ENCODE measurements around the gene MAMDC2.

Gene MAMDC2

DNA sequence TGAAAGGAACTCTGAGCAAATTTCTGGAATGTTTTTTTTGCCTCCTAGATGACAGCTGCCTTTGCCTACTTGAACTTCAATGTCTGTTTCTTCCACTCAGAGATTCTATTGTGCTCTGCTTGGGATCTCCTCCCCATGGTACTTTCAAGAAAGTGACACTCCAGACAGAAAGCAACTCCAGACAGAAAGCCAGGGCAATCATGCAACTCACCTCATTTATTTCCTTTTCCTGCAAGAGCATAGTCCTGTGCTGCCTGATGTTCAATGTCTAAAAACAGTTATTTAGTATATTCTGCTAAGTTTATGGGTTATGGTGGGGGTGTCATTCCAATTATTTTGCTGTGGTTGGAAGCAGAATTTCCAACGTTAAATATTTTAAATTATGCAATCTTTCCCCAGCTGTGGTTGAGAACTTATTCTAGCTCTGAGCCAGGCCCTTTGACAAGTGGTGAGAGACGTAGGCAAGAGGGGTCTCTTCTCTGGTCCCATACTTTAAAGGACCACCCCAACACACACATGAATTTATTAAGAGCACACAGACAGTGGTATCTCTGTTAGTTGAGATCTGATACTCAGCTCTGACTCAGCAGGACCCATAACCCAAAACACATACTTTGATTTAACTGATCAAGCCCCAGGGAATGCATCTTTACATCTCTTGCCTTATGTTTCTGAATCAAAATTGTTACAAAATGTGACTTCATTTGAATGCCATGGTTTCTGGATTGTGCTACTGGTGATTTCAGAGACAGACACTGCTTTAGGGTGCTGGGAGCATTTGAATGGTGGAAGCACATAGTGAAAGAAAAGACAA is 39.5 kb upstream of the MAMDC2 start:
- DNase-seq (ENCODE audit: low spot score), result no peak
- Histone ChIP-seq H3K4me3 (no peak overlapping the region), H3K27ac (no peak overlapping the region)
- TF ChIP-seq, protein P1, sequence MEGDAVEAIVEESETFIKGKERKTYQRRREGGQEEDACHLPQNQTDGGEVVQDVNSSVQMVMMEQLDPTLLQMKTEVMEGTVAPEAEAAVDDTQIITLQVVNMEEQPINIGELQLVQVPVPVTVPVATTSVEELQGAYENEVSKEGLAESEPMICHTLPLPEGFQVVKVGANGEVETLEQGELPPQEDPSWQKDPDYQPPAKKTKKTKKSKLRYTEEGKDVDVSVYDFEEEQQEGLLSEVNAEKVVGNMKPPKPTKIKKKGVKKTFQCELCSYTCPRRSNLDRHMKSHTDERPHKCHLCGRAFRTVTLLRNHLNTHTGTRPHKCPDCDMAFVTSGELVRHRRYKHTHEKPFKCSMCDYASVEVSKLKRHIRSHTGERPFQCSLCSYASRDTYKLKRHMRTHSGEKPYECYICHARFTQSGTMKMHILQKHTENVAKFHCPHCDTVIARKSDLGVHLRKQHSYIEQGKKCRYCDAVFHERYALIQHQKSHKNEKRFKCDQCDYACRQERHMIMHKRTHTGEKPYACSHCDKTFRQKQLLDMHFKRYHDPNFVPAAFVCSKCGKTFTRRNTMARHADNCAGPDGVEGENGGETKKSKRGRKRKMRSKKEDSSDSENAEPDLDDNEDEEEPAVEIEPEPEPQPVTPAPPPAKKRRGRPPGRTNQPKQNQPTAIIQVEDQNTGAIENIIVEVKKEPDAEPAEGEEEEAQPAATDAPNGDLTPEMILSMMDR (IDR thresholded peaks at IDR 0.05), result no peak

- TF ChIP-seq, protein P1 (IDR thresholded peaks at IDR 0.05), result no peak
- Histone ChIP-seq H3K4me3 (no peak overlapping the region), H3K27ac (no peak overlapping the region)
- no peak for DNase-seq (ENCODE audit: low spot score)
Measured at GRCh38 chr9:70006306-70006705, 37.3 kb upstream of the MAMDC2 start.

- Histone ChIP-seq H3K27ac (no peak overlapping the region), H3K4me3 (no peak overlapping the region)
- TF ChIP-seq, protein P1 (IDR thresholded peaks at IDR 0.05), result no peak
- no peak for DNase-seq (ENCODE audit: low spot score)
Measured at GRCh38 chr9:70007831-70008230, 35.8 kb upstream of the MAMDC2 start.

GRCh38 chr9:70010015-70010414 is 33.6 kb upstream of the MAMDC2 start:
- DNase-seq (ENCODE audit: low spot score), result no peak
- TF ChIP-seq, protein P1 (IDR thresholded peaks at IDR 0.05), result no peak
- no peak overlapping the region for H3K4me3 ChIP-seq
- H3K27ac ChIP-seq, result no peak overlapping the region

DNA sequence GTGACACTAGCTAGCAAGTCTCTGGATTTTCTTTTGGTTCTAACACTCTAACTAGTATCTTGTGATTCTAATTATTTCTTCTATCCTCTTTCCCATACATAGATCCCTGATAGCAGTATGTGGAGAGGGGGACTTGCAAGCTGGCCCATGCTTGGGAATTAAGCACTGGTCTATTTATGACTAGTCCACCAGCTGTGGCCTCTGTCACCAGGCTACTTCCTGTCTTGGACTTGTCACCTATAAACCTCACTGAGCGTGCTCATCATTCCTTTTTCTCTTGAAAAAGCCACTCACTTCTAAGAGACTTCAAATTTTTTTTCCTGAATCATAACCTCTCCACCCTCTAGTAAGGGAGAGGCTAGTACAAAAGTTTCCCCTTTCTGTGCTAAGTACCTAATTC is 32.3 kb upstream of the MAMDC2 start:
- Histone ChIP-seq H3K27ac (no peak overlapping the region), H3K4me3 (no peak overlapping the region)
- TF ChIP-seq, protein P1 (IDR thresholded peaks at IDR 0.05), result no peak
- no peak for DNase-seq (ENCODE audit: low spot score)

DNA sequence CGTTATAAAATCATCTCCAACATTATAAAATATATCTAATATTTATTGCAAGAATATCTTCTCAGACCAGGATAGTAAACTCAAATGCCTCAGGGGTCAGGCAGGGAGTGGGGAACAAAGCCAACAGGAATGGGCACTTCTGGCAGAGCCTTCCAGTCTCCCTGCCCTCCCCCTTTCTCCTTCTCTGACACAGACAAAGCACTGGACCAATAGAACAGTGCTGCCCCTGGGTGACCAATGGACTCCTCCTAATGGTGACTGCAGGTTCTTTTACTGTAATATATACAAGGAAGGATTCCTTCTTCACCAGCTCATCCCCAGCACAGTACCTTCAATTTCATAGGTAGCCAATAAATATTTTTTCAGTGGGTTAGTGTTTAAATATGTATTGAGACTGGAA is 31.1 kb upstream of the MAMDC2 start:
- DNase-seq (ENCODE audit: low spot score), result no peak
- H3K4me3 ChIP-seq, result no peak overlapping the region
- H3K27ac ChIP-seq, result no peak overlapping the region
- TF ChIP-seq, protein P1 (IDR thresholded peaks at IDR 0.05), result no peak

- TF ChIP-seq, protein P1 (IDR thresholded peaks at IDR 0.05), result no peak
- no peak overlapping the region for H3K4me3 ChIP-seq
- no peak for DNase-seq (ENCODE audit: low spot score)
- H3K27ac ChIP-seq, result no peak overlapping the region
Measured at GRCh38 chr9:70013598-70014196, 30.0 kb upstream of the MAMDC2 start.

Data from coronary artery (tissue), 2 donors.